Measurements from ENCODE around the gene KCTD11.

GRCh38 chr17:7367083-7367482 lies 15.1 kb downstream of the KCTD11 start:
- TF ChIP-seq CTCF (IDR thresholded peaks at IDR 0.05) = no peak
- no peak for TF ChIP-seq POLR2A (IDR thresholded peaks at IDR 0.05)

All from testis (tissue), 2 donors.